Activated effector memory CD4-positive, alpha-beta T cell treated with anti-CD3 and anti-CD28 coated beads, Interleukin-2, amount 50 U/mL, for 16 hours (primary cell): ENCODE measurements around the gene RPTOR.
"Not testable (repeated sequence)": the region's sequence is repeated elsewhere in the genome, so short reads cannot be mapped to it uniquely, and the experiment has no call there.

Experiments
- DNase-seq: peaks from one replicate; pipeline ENCODE4 v3.0.0-alpha.2; 2020

Gene RPTOR

GRCh38 chr17:80516171-80516932 lies 28.3 kb upstream of the RPTOR start:
- DNase-seq, result no peak

DNA sequence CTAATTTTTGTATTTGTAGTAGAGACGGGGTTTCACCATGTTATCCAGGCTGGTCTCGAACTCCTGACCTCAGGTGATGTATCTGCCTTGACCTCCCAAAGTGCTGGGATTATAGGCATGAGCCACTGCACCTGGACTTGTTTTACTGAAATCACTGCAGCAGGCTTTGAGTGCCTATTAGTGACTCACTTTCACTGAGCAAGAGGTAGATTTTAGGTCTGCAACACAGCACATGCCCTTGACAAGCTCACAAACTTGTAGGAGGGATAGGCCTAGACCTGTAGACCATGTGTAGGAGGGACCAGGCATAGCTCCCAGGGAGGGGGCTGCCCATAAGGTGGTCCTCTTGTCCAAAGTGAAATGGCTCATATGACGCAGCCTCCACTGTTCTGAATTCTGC lies 27.0 kb upstream of the RPTOR start:
- DNase-seq, result no peak

DNA sequence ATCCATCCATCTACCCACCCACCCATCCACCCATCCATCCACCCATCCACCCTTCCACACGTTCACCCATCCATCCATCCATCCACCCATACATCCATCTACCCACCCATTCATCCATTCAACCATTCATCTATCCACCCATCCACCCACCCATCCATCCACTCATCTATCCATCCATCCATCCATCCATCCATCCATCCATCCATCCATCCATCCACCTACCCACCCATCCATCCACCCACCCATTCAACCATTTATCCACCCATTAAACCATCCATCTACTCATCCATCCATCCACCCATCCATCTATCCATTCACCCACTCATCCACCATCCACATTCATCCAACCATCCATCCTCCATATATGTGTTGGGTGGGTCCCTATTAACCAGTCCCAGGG lies 26.2 kb upstream of the RPTOR start:
- DNase-seq, result no peak

DNA sequence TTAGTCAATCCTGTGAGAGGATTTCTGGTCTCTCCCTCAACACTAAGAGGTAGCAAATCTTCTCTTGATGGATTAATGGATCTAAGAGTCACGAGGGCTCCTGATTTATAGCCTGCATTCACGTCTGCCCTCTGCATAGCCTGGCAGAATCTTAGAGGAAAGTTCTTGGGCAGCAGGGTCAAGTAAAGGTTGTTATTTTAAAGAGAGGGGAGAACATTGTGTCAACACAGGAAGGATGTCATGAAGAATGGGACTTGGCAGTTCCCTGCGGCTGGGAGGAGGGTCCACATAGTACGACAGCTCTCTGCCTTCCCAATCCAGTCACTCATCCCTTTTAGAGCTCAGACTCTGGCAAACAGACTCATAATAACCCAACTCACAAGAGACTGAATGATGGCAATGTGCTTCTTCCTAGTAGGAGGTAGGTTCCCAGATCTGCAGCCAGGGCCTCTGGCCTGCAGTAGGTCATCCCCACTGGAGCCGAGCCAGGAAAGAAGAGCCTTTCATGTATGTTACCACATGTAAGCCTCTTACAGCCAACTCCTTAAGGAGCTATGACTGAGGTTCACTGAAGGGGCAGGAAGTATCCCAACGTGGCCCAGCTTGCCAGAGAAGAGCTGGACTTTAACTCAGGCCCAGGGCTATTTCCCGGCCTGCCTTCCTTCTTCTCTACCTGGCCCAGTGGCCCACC lies 25.4 kb upstream of the RPTOR start:
- no peak for DNase-seq

DNA sequence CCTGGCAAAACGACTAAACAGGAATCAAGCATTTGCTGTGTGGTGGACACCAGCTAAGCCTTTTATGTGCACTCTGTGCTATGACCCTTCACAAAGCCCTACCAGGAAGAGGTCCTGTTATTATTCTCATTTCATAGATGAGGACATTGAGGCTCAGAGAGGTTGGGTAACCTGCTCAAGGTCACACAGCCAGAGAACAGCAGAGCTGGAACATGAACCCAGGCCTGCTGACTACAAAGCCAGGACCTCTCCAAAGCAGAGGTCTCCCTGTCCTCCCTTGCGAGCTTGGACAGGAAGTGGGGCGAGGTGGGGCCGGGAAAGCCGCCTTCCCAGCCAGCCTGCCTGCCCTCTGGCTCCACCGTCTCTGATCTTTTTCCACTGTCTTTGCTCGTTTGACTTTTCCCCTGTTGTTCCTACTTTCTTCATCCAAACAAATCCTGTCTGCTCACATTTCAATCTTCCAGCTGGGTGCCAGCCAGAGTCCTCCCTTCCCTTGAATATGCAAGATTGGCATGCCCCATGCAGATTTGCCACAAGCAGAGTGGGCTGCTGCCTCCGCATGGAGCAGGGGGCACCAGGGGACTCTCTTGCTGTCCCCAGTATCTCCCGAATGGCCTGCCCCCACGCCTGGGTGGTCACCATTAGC lies 23.7 kb upstream of the RPTOR start:
- DNase-seq, result no peak

DNA sequence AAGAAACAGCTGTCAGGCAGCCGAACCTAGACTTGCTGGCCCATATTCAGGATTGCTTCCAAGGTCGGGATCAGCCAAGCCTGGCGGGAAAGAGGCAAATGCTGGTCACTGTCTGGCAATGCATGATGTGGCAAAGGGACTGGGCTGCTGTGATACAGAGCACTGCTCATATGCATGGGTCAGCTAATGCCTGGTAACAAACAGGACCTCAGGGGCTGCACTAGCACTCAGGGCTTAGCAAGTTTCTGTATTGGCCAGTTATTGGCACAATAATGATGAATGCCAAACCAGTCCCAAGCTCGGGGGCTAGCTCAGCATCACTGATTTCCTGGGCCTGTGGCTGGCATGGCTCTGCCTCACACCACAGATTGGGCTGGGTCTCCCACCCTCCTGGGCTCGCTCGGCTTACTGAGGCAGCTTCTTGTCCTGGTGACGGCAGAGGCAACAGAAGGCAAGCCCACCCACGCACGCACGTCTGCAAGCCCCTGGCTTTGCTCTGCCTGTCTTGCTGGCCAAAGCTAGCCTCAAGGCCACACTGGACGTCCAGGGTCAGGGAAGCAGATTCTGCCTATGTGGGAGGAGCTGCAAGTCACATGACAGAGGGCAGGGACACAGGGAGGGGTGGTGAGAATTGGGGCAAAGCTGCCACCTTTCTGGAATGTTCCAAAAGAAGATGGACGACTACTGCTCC lies 21.4 kb upstream of the RPTOR start:
- no peak for DNase-seq

DNA sequence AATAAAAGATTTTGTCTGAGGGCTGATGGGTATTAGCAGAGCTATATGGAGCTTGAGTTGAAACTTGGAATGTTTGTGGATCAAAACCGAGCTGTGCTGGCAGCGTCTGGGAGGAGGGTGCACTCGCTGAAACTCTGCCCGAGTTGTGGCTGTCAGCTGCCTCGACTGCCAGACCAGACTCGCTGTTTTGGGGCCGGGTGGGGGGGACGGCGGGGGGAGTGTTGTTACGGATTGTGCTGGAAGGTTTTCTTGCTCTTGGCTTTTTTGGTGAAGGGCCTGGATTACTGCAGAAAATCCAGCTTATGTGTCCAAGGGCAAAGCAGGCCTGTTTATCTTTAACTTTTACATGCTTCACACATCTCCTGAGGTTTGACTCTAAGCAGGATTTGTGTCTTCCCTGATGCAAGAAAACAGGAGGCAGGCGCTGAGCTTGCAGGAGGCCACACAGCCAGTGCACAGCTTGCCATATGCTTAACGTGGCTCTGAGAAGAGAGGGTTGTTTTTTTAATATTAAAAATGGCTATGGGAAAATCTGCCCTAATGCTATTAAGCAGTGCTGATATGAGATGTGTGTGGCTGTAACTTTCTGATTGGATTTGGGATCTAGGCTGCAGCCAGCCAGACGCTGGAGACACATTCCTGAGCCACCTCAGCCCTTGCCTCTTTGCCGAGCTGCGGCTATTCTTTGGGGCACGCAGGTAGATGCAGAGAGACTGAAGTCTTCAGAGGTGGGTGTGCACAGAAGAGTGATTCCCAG lies 20.5 kb upstream of the RPTOR start:
- no peak for DNase-seq

DNA sequence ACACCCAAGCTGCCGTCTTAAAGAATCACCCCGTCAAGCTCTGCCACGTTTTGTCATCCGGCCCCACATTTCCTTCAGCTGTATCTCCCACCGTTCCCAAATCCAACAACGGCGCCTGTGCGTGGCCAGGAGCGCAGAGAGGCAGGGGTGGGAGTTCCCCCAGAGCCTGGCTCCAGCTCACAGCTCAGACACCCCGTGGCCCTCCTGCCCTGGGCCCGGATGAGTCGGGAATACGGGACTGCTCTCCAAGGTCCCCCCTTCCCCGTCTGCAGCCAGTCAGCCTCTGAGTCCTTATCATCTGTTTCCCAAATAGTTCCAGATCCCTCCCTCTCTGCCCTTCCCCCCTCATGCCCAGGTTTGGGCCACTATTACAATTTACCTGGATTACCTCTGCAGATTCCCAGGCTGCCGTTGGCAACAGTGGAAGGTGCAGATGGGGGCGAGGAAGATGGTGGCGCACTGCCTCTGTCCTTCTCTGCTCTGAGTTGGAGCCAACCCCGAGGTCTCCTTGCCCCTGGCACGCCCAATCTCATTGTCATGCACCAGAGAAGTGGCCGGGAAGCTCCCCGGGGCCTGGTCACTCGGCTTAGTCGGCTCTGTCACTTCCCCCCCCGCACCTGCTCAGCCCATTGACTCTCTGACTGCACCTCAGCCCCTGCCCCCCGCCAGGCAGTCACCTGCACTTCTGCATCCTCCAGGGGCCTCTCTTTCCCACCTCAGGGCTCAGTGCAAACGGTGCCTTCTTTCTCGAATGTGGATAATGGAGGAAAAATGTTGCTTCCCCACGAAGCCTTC lies 18.3 kb upstream of the RPTOR start:
- no peak for DNase-seq

DNA sequence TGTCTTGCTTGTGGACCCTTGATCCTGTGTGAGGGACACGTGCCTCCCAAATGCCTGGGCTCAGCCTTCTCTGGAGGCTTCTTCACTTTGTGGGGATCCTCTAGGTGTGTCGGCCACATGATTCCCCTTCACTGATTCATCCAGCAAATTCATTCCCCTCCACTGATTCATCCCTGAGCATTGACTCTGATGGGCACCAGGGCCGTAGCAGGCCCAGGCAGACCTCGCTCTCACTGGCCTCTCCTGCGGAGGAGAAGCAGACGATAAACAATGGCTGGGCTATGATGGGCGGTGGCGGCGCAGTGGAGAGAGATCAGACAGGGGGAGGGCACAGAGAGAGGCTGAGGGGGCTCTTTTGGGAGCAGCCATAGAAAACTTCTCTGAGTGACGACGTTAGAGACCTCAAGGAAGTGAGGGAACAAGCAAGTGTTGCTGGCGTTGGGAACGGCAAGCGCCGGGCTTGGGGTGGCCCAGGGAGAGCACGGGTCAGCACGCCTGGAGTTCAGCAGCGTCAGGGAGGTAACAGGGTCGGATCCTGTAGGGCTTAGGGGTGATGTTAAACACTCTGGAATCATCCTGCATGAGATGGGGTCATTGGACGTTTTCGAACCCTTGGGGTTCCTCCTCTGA lies 17.5 kb upstream of the RPTOR start:
- no peak for DNase-seq

DNA sequence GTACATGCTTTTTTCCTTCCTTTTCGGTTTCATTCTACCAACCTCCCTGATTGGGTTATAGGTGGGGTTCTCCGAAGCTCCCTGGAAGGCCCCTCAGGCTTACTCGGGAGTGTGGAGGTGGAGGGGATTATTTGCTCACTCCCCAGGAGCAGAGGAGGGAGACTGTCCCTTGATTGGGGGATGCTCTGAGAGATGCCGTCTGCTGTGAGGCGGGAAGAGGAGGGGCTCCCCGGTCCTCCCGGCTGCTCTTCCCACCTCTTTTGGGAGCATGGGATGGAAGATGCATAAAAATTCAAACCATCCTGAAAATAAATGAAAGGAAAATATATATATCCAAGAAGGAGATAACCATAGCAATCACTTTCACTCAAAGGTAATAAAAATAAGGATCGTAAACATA lies 16.1 kb upstream of the RPTOR start:
- DNase-seq, result no peak

DNA sequence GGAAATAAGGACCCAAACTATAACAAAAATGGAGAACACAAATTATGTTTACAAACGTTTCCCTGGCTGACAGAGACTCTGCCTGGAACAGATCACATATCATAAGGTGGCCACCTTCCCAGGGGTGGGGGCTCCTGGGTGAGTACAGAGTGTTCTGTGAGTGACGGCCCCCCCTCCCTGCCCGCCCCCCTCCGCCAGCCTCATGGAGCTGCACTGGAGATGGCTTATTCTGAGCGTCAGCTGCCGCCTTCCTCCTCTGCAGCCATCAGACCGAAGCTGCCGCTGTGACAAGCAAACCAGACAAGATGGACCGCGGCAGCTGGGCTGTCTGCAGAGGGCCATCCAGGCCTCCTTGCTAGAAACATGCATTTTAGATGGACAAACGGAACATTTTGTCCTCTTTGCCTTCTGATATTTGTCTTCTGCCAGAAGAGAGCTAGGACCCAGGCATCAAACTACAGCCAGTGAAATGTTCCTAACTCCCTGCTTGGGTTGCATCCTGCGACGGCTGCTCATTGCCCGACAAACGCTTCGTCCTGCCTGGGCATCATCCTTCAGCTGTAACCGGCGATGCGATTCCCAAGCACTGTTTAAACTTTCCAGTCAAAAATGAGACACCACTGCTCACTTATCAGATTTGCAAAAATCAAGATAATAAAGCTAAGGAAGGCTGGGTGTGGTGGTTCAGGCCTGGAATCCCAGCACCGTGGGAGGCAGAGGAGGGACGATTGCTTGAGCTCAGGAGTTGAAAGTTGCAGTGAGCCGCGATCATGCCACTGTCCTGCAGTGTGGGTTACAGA lies 15.3 kb upstream of the RPTOR start:
- no peak for DNase-seq

- no peak for DNase-seq
Observed at GRCh38 chr17:80529904-80530292, 14.7 kb upstream of the RPTOR start.

GRCh38 chr17:80531400-80531799 lies 13.2 kb upstream of the RPTOR start:
- DNase-seq, result no peak

DNA sequence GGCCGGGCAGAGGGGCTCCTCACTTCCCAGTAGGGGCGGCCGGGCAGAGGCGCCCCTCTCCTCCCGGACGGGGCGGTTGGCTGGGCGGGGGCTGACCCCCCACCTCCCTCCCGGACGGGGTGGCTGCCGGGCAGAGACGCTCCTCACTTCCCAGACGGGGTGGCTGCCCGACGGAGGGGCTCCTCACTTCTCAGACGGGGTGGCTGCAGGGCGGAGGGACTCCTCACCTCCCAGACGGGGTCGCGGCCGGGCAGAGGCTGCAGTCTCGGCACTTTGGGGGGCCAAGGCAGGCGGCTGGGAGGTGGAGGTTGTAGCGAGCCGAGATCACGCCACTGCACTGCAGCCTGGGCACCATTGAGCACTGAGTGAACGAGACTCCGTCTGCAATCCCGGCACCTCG lies 7.3 kb upstream of the RPTOR start:
- DNase-seq, result not testable (repeated sequence)

GRCh38 chr17:80538484-80538883 lies 6.2 kb upstream of the RPTOR start:
- no peak for DNase-seq

DNA sequence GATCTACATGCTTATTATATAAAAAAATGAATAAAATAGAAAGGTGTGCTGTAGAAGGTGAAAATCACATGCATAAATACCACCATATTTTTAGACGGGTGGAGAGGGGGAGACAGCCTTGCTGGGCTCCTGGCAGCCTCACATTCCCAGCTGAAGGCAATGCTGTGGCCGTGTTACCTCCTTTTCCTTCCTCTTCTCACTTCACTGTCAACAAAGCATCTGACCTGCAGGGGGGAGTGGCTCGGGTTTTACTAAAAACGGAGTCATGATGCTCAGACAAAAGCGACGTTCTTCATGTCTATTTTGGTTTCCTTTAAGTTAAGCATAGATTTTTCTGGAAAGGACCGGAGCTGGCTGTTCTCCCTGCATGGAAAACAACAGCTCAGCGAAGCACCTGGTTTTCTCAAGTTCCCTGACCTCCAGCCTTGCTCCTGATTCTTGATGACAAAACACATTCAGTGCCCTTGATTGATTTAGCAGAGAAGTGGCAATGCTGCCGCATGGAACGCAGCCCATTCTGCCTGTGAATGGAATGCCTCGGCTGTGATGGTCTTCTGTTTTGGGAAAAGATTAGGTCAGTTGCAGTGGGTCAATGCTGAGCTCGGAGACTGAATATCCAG lies 5.5 kb upstream of the RPTOR start:
- DNase-seq, result no peak

DNA sequence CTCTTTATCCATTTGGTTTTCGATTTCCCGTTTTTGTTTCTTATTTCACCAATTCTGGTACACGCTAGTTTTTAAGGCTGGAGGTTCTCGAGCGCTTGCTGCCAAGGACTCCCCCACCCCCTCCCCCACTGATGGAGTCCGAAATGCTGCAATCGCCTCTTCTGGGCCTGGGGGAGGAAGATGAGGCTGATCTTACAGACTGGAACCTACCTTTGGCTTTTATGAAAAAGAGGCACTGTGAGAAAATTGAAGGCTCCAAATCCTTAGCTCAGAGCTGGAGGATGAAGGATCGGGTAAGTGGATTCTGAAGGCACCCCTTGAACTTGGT lies 825 bp downstream of the RPTOR start:
- DNase-seq, result no peak

- DNase-seq, result no peak
Observed at GRCh38 chr17:80546267-80546666, 1.6 kb downstream of the RPTOR start.

DNA sequence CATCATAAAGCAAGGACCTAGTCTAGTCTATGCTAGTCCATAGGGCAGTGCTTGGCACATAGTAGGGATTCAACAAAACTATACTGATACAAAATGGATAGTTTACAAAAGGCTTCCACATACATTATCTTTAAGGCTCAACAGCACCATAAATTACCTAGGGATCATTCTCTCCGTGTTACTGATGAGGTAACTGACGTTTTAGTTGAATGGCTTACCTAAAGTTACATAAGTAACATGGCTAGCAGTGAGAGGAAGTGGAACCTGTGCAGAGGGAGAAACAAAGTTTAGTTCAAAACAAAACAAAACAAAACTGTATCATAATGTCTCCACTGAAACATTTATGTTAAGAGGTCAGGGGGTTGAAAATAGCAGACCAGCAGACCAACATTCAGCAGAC lies 7.9 kb downstream of the RPTOR start:
- no peak for DNase-seq

- no peak for DNase-seq
Observed at GRCh38 chr17:80555266-80555665, 10.6 kb downstream of the RPTOR start.
